ENCODE measurements around the gene RPS18. TPM values are rescaled to one million over a fixed set of nuclear protein-coding genes. Genes with fewer than 3 reads are reported as not detected.

The RPS18 gene
- total and polyA plus RNA-seq, 9 of the 15 experiments (the other 6 are each of a cell fraction or from before 2014, with no cell fraction given) = 5,023 to 17,516 (median 8,131) TPM

GRCh38 chr6:33276864-33277662, 5.2 kb downstream of the RPS18 start, which contains the start of gene B3GALT4 (continued):
- peak; percentile 77 to 92 (median 85) for TF ChIP-seq CTCF (IDR thresholded peaks at IDR 0.05 in 2 of 3, conservative IDR thresholded peaks at IDR 0.05 in 1 of 3; ENCODE audit: insufficient read depth in 2 of 3, low read depth in 1 of 3, low read length in 3 of 3)
- no peak for TF ChIP-seq IRF9 (tag; IDR thresholded peaks at IDR 0.05)
- no peak for TF ChIP-seq ZNF511 (CRISPR knock-in tag; IDR thresholded peaks at IDR 0.05)
- TF ChIP-seq AFF4 (CRISPR knock-in tag; IDR thresholded peaks at IDR 0.05) = no peak; the same call in none of the 2 replicates
- TF ChIP-seq HCFC1 (IDR thresholded peaks at IDR 0.05; ENCODE audit: low read depth, low read length) = peak; percentile 57; the same call in 1 of the 2 replicates
- peak; percentile 90 for TF ChIP-seq RNF2 (IDR thresholded peaks at IDR 0.05)
- no peak for TF ChIP-seq ATF2 (CRISPR knock-in tag; IDR thresholded peaks at IDR 0.05)
- TF ChIP-seq NEUROD1 (IDR thresholded peaks at IDR 0.05; ENCODE audit: borderline replicate concordance, low read depth, low read length, partially characterized antibody) = no peak
- TF ChIP-seq COPS2 (conservative IDR thresholded peaks at IDR 0.05) = no peak
- TF ChIP-seq CCAR2 (IDR thresholded peaks at IDR 0.05; ENCODE audit: low read depth, low read length) = no peak
- TF ChIP-seq CEBPB (tag; IDR thresholded peaks at IDR 0.05) = no peak
- TF ChIP-seq NFRKB (IDR thresholded peaks at IDR 0.05; ENCODE audit: low read depth) = no peak
- peak; percentile 58; the same call in 1 of the 2 replicates for TF ChIP-seq ZNF324 (CRISPR knock-in tag; IDR thresholded peaks at IDR 0.05)
- no peak for TF ChIP-seq SMARCA4 (IDR thresholded peaks at IDR 0.05)
- TF ChIP-seq NFIC (IDR thresholded peaks at IDR 0.05) = peak; percentile 47
- TF ChIP-seq PPARD (CRISPR knock-in tag; IDR thresholded peaks at IDR 0.05) = no peak
- TF ChIP-seq ZBTB33 (CRISPR knock-in tag; IDR thresholded peaks at IDR 0.05) = peak; percentile 85; the same call in 1 of the 2 replicates

All from K562 (cell line).